Measurements from ENCODE around the gene TMEM242.

DNA sequence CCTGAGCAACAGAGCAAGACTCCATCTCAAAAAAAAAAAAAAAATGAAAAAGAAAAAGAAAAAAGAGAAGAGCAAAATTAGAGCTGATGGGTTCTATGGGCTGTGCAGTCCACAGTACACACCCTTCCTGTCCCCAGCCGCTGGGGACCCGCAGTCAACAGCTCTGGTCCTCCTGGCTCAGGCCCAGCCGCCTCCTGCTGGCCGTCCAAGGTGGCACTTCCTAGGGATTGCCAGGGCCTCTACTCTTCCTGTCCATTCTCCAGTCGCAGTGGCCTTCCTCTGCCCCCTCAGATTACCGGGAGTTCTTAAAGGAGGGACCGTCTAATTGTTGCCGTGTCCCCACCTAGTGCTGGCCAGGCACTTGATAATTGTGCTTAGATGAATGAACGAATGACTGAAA is 41.7 kb downstream of the TMEM242 start:
- TF ChIP-seq, protein P1, sequence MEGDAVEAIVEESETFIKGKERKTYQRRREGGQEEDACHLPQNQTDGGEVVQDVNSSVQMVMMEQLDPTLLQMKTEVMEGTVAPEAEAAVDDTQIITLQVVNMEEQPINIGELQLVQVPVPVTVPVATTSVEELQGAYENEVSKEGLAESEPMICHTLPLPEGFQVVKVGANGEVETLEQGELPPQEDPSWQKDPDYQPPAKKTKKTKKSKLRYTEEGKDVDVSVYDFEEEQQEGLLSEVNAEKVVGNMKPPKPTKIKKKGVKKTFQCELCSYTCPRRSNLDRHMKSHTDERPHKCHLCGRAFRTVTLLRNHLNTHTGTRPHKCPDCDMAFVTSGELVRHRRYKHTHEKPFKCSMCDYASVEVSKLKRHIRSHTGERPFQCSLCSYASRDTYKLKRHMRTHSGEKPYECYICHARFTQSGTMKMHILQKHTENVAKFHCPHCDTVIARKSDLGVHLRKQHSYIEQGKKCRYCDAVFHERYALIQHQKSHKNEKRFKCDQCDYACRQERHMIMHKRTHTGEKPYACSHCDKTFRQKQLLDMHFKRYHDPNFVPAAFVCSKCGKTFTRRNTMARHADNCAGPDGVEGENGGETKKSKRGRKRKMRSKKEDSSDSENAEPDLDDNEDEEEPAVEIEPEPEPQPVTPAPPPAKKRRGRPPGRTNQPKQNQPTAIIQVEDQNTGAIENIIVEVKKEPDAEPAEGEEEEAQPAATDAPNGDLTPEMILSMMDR (IDR thresholded peaks at IDR 0.05 in 8 of 11, conservative IDR thresholded peaks at IDR 0.05 in 3 of 11): peak in 6 of 11 experiments; percentile 38 to 69 (median 58)
- peak; percentile 17 to 64 (median 54) for TF ChIP-seq POLR2AphosphoS5 (IDR thresholded peaks at IDR 0.05)
- TF ChIP-seq POLR2A (IDR thresholded peaks at IDR 0.05): no peak

Data from spleen (tissue), 7 donors.